H1 (cell line): ENCODE measurements around the gene FPGS. TPM values are rescaled to one million over a fixed set of nuclear protein-coding genes. Genes with fewer than 3 reads are reported as not detected.

Experiments
- CTCF ChIA-PET: fragments of 300-600 bp; sonication (Branson Sonifier 250); formaldehyde crosslinking; loops from one replicate; lab custom pipeline; 2021; ENCODE audit not compliant: partially characterized antibody; lab: Charles Lee
- POLR2A ChIA-PET: fragments of 300-600 bp; sonication (Branson Sonifier 250); formaldehyde crosslinking; loops from one replicate; lab custom pipeline; 2021; ENCODE audit warnings: inconsistent platforms; ENCODE audit not compliant: partially characterized antibody; lab: Charles Lee
- DNase-seq, 2 experiments: peaks; one replicate each; pipeline versions ENCODE4 v3.0.0 to v3.0.0-alpha.2; 2010 to 2022; ENCODE audit warnings: low spot score in 2 of 2, low read depth in 1 of 2, mixed read lengths in 1 of 2
- FAIRE-seq: peaks from 2 replicates; lab custom pipeline; 2011; peaks lifted over from hg19 to GRCh38; lab: Jason Lieb, UNC
- H2AFZ ChIP-seq: 2 replicates; pipeline ENCODE4 v1.8.1; 2012; ENCODE audit warnings: low read length, inconsistent platforms
- H2AK5ac ChIP-seq: 2 replicates; pipeline ENCODE4 v1.6.1; 2013; ENCODE audit warnings: low read depth, low read length
- H2BK120ac ChIP-seq: replicated peaks from 2 replicates; pipeline ENCODE3; 2013; ENCODE audit warnings: low read depth, low read length, inconsistent platforms
- H2BK12ac ChIP-seq: 2 replicates; pipeline ENCODE4 v1.6.1; 2013; ENCODE audit warnings: low read depth, low read length
- H2BK15ac ChIP-seq: 2 replicates; pipeline ENCODE4 v1.6.1; 2013; ENCODE audit warnings: low read length
- H2BK20ac ChIP-seq: 2 replicates; pipeline ENCODE4 v1.6.1; 2013; ENCODE audit warnings: low read length
- H2BK5ac ChIP-seq: 2 replicates; pipeline ENCODE4 v1.6.1; 2013; ENCODE audit warnings: low read depth, low read length
- H3K14ac ChIP-seq: 2 replicates; pipeline ENCODE4 v1.6.1; 2013; ENCODE audit warnings: inconsistent platforms; ENCODE audit not compliant: insufficient read length
- H3K18ac ChIP-seq: 2 replicates; pipeline ENCODE4 v1.6.1; 2013; ENCODE audit warnings: low read length; ENCODE audit errors: extremely low read depth
- H3K23ac ChIP-seq: 2 replicates; pipeline ENCODE4 v1.6.1; 2013; ENCODE audit warnings: inconsistent platforms; ENCODE audit not compliant: insufficient read length
- H3K23me2 ChIP-seq: 2 replicates; pipeline ENCODE4 v1.6.1; 2013; ENCODE audit warnings: low read depth, low read length
- H3K27ac ChIP-seq: 2 replicates; pipeline ENCODE4 v1.6.1; 2011; ENCODE audit warnings: low read depth, low read length, inconsistent platforms
- H3K27me3 ChIP-seq, 4 experiments: replicated peaks in 1 of 4; 1 replicate in 1 of 4; 2 replicates in 3 of 4; pipeline versions ENCODE4 v1.6.1 to v1.8.1; 2011 to 2013; ENCODE audit warnings: low read length in 3 of 4, mild to moderate bottlenecking in 3 of 4, inconsistent platforms in 2 of 4, mixed read lengths in 2 of 4, moderate library complexity in 1 of 4; ENCODE audit not compliant: control insufficient read depth in 3 of 4, insufficient read depth in 3 of 4; ENCODE audit errors: extremely low read depth in 1 of 4
- H3K36me3 ChIP-seq, 4 experiments: 2 replicates each; pipeline versions ENCODE4 v1.6.1 to v1.8.1; 2011 to 2013; ENCODE audit warnings: mild to moderate bottlenecking in 4 of 4, low read length in 3 of 4, moderate library complexity in 2 of 4, control low read depth in 1 of 4, inconsistent platforms in 1 of 4; ENCODE audit not compliant: insufficient read depth in 4 of 4, control insufficient read depth in 2 of 4
- H3K4ac ChIP-seq: replicated peaks from 2 replicates; pipeline ENCODE3; 2013; ENCODE audit warnings: low read length, low read depth, mixed read lengths, inconsistent platforms; ENCODE audit not compliant: insufficient read length
- H3K4me1 ChIP-seq, 4 experiments: replicated peaks in 1 of 4; 1 replicate in 1 of 4; 2 replicates in 3 of 4; pipeline versions ENCODE4 v1.6.1 to v1.8.1; 2011 to 2013; ENCODE audit warnings: low read length in 3 of 4, inconsistent platforms in 2 of 4, mixed read lengths in 1 of 4; ENCODE audit not compliant: insufficient read depth in 4 of 4, control insufficient read depth in 3 of 4
- H3K4me2 ChIP-seq, 2 experiments: 2 replicates each; pipeline versions ENCODE4 v1.6.1 to v1.8.1; 2011 to 2013; ENCODE audit warnings: low read depth in 2 of 2, low read length in 2 of 2, control low read depth in 1 of 2, inconsistent platforms in 1 of 2, mild to moderate bottlenecking in 1 of 2; ENCODE audit not compliant: insufficient read depth in 1 of 2
- H3K4me3 ChIP-seq, 4 experiments: fragments of 200-600, 300-600 bp in 1 of 4; sonication (generic), shearing (Covaris generic), sonication (Bioruptor Twin) in 1 of 4; 2 replicates each; pipeline versions ENCODE4 v1.5.1 to v1.8.1; 2011 to 2016; ENCODE audit warnings: low read length in 4 of 4, low read depth in 3 of 4, control low read depth in 2 of 4, inconsistent platforms in 2 of 4, mild to moderate bottlenecking in 2 of 4, mixed read lengths in 1 of 4, moderate library complexity in 1 of 4; ENCODE audit not compliant: insufficient read depth in 2 of 4; ENCODE audit errors: extremely low read depth in 1 of 4
- H3K56ac ChIP-seq: replicated peaks from 2 replicates; pipeline ENCODE3; 2013; ENCODE audit warnings: low read depth, mild to moderate bottlenecking, mixed read lengths, low read length, inconsistent platforms; ENCODE audit not compliant: insufficient read length
- H3K79me1 ChIP-seq: 2 replicates; pipeline ENCODE4 v1.6.1; 2013; ENCODE audit warnings: low read depth, low read length, control low read depth
- H3K79me2 ChIP-seq, 2 experiments: 2 replicates each; pipeline versions ENCODE4 v1.6.1 to v1.8.1; 2012 to 2013; ENCODE audit warnings: low read length in 2 of 2, mild to moderate bottlenecking in 2 of 2, inconsistent platforms in 1 of 2; ENCODE audit not compliant: insufficient read depth in 2 of 2, control insufficient read depth in 1 of 2
- H3K9ac ChIP-seq, 4 experiments: replicated peaks in 1 of 4; 1 replicate in 1 of 4; 2 replicates in 3 of 4; pipeline versions ENCODE4 v1.6.1 to v1.8.1; 2011 to 2013; ENCODE audit warnings: low read depth in 3 of 4, low read length in 3 of 4, control low read depth in 2 of 4, mild to moderate bottlenecking in 2 of 4, moderate library complexity in 2 of 4, inconsistent platforms in 1 of 4; ENCODE audit errors: extremely low read depth in 1 of 4
- H3K9me3 ChIP-seq, 2 experiments: 2 replicates each; pipeline versions ENCODE4 v1.6.1 to v1.8.1; 2012 to 2013; ENCODE audit warnings: mild to moderate bottlenecking in 2 of 2, moderate library complexity in 2 of 2, control low read depth in 1 of 2, inconsistent platforms in 1 of 2, low read depth in 1 of 2, low read length in 1 of 2, mixed read lengths in 1 of 2; ENCODE audit not compliant: insufficient read depth in 2 of 2
- H4K20me1 ChIP-seq, 2 experiments: replicated peaks in 1 of 2; 2 replicates each; pipeline versions ENCODE3 to v1.8.1; 2011 to 2013; ENCODE audit warnings: inconsistent platforms in 2 of 2, low read length in 2 of 2, mild to moderate bottlenecking in 1 of 2; ENCODE audit not compliant: insufficient read depth in 2 of 2, control insufficient read depth in 1 of 2
- H4K5ac ChIP-seq: 2 replicates; pipeline ENCODE4 v1.6.1; 2013; ENCODE audit warnings: low read length, low read depth, mixed read lengths, inconsistent platforms; ENCODE audit not compliant: insufficient read length
- H4K8ac ChIP-seq: 2 replicates; pipeline ENCODE4 v1.8.0; 2013; ENCODE audit warnings: mild to moderate bottlenecking, moderate library complexity, low read length, inconsistent platforms; ENCODE audit not compliant: insufficient read depth; ENCODE audit errors: extremely low read depth
- H4K91ac ChIP-seq: replicated peaks from 2 replicates; pipeline ENCODE3; 2013; ENCODE audit warnings: low read length, mixed read lengths, inconsistent platforms; ENCODE audit not compliant: insufficient read length
- CHD1 ChIP-seq: IDR thresholded peaks from 2 replicates; pipeline ENCODE4 v1.6.1; 2012; ENCODE audit warnings: low read depth, low read length, improper control_type of control experiment
- RAD21 ChIP-seq, 2 experiments: IDR thresholded peaks in 1 of 2; conservative IDR thresholded peaks in 1 of 2; 2 replicates each; pipeline ENCODE4 v1.6.1; 2011; ENCODE audit warnings: low read depth in 2 of 2, low read length in 2 of 2, improper control_type of control experiment in 1 of 2, inconsistent platforms in 1 of 2, mild to moderate bottlenecking in 1 of 2, moderate library complexity in 1 of 2
- SP4 ChIP-seq: IDR thresholded peaks from 2 replicates; pipeline ENCODE4 v1.6.1; 2012; ENCODE audit warnings: low read length, inconsistent platforms
- YY1 ChIP-seq: IDR thresholded peaks from 2 replicates; pipeline ENCODE4 v1.6.1; 2011; ENCODE audit warnings: low read depth, mild to moderate bottlenecking, low read length
- WGBS, 2 experiments: shearing (Covaris generic) in 1 of 2; methylation state at CpG; one replicate each; pipeline versions ENCODE4 v1.1.6 to v1.1.7; 2013 to 2015; ENCODE audit warnings: low lambda C conversion rate in 2 of 2, mixed read lengths in 2 of 2, inconsistent platforms in 1 of 2, low coverage in 1 of 2, missing lambda C conversion rate in 1 of 2; ENCODE audit not compliant: insufficient replicate concordance in 2 of 2, insufficient coverage in 1 of 2, insufficient read length in 1 of 2; ENCODE audit errors: extremely low coverage in 1 of 2, missing lambda C conversion rate in 1 of 2; 5-methylcytosine and 5-hydroxymethylcytosine counted together
- polyA plus RNA-seq, 7 experiments: library from polyadenylated mRNA; depleted of rRNA in 3 of 7; stranded (reverse) in 5 of 7; unstranded in 2 of 7; fragments of >200 nt in 5 of 7; fragments of 200-250 nt in 2 of 7; gene quantifications; 1 replicate in 5 of 7; 2 replicates in 1 of 7; 4 replicates in 1 of 7; pipeline versions ENCODE4 v1.2.1 to v1.2.3, GENCODE V29; 2011 to 2013; ENCODE audit warnings: missing spikeins in 2 of 7, mixed read lengths in 2 of 7
- total RNA-seq: library from RNA; stranded (reverse); fragmentation: NEBNext Ultra II Directional; extraction: Animal tissue kit (Norgen Biotek cat#: 25700); gene quantifications from 2 replicates; pipeline ENCODE4 v1.2.1, GENCODE V29; 2021

Gene FPGS
- total and polyA plus RNA-seq, 2 of the 8 experiments (the other 6 are each of a cell fraction or from before 2014, with no cell fraction given), result 62.4 to 83.0 TPM

GRCh38 chr9:127818574-127818973 is 15.9 kb downstream of the FPGS start:
- no peak overlapping the region for H2AK5ac ChIP-seq
- no peaks in the 10 kb centered on the region for H3K9me3 ChIP-seq
- H3K27me3 ChIP-seq, result no peaks in the 10 kb centered on the region
- 98% methylated on average over 9 of the region's 11 CpGs; no CpG with 5 or more reads in 1 of the 2 experiments for WGBS, 2 experiments
- FAIRE-seq, result no peak
- H2BK120ac ChIP-seq, result no peak overlapping the region
- H4K91ac ChIP-seq, result no peak overlapping the region
- no peak overlapping the region for H3K4ac ChIP-seq
- H3K23me2 ChIP-seq, result no peaks in the 10 kb centered on the region
- H3K56ac ChIP-seq, result no peak overlapping the region
- H4K20me1 ChIP-seq, result peaks cover 2 to 6% of the 10 kb centered on the region in 2 experiments
- H2BK5ac ChIP-seq, result no peak overlapping the region
- TF ChIP-seq YY1 (no peak), CHD1 (no peak), RAD21 (IDR thresholded peaks at IDR 0.05 in 1 of 2, conservative IDR thresholded peaks at IDR 0.05 in 1 of 2; ENCODE audit: low read depth in 2 of 2, low read length in 2 of 2) (no peak), SP4 (no peak)
- TF ChIP-seq, all 59 proteins: peak for 0
- Histone ChIP-seq H3K18ac (no peak overlapping the region), H2BK12ac (no peak overlapping the region), H3K79me1 (no peaks in the 10 kb centered on the region), H3K4me3 (no peak overlapping the region), H3K14ac (no peak overlapping the region), H2BK20ac (no peak overlapping the region), H3K79me2 (no peaks in the 10 kb centered on the region), H2AFZ (no peak overlapping the region), H3K9ac (no peak overlapping the region), H3K36me3 (peaks cover 4 to 9% (median 7%) of the 10 kb centered on the region in 4 experiments; a peak in 7 of 8 replicates), H4K5ac (no peak overlapping the region), H3K27ac (no peak overlapping the region), H3K4me2 (no peak overlapping the region), H3K23ac (no peak overlapping the region), H3K4me1 (no peaks in the 10 kb centered on the region), H2BK15ac (no peak overlapping the region), H4K8ac (no peak overlapping the region)
- DNase-seq, result no peak
- ChIA-PET POLR2A (interaction anchor here (1.3 to 6.7 kb wide), 7 partner anchors 6 to 67 kb away, joined by 3 to 34 read pairs (median 7); no protein-coding TSS in a partner anchor), CTCF (interaction anchor here (0.9 to 3.5 kb wide), 7 partner anchors 9 to 329 kb away, joined by 3 to 26 read pairs (median 4); no protein-coding TSS in a partner anchor)
